ENCODE measurements around the gene FBXO17. TPM values are rescaled to one million over a fixed set of nuclear protein-coding genes. Genes with fewer than 3 reads are reported as not detected.

Gene FBXO17
- total RNA-seq (ENCODE audit: unreplicated experiment), result 16.0 TPM
- long read RNA-seq, transcript FBXO17-201 (6 exons, 2,386 nt), result major isoform, 5 of 8 reads
- long read RNA-seq, partial matches to known transcripts, result 0 of 8 reads
- long read RNA-seq, other reads (novel, unspliced or antisense), result 3 of 8 reads

- H3K27me3 Mint-ChIP-seq (ENCODE audit: unreplicated experiment), result peaks cover 3% of the 10 kb centered on the region
- peaks cover under 1% of the 10 kb centered on the region for H3K36me3 Mint-ChIP-seq (ENCODE audit: low read depth, unreplicated experiment)
- DNase-seq (ENCODE audit: low spot score), result peak; percentile 47
- peak within 1 kb of the TSS; percentile 94 for H3K4me3 Mint-ChIP-seq (ENCODE audit: unreplicated experiment)
- TF ChIP-seq CTCF (IDR thresholded peaks at IDR 0.05; ENCODE audit: unreplicated experiment), result no peak
- H3K9me3 Mint-ChIP-seq (ENCODE audit: unreplicated experiment), result peaks cover 1% of the 10 kb centered on the region
- H3K4me1 Mint-ChIP-seq (ENCODE audit: unreplicated experiment), result peaks cover 16% of the 10 kb centered on the region
- no peak within 1 kb of the TSS for H3K27ac Mint-ChIP-seq (ENCODE audit: unreplicated experiment)
These were observed at the start of gene FBXO17 for GRCh38 chr19:38975214-38975860. TSS of gene FBXO17 (minus strand) at chr19:38975742. CDS start at chr19:38950319, 25,423 bp downstream.

- DNase-seq (ENCODE audit: low spot score), result no peak
- H3K4me1 Mint-ChIP-seq (ENCODE audit: unreplicated experiment), result no peaks in the 10 kb centered on the region
- no peak overlapping the region for H3K27ac Mint-ChIP-seq (ENCODE audit: unreplicated experiment)
- H3K9me3 Mint-ChIP-seq (ENCODE audit: unreplicated experiment), result peaks cover 4% of the 10 kb centered on the region
- H3K4me3 Mint-ChIP-seq (ENCODE audit: unreplicated experiment), result no peak overlapping the region
- peaks cover 12% of the 10 kb centered on the region for H3K36me3 Mint-ChIP-seq (ENCODE audit: low read depth, unreplicated experiment)
- no peak for TF ChIP-seq CTCF (IDR thresholded peaks at IDR 0.05; ENCODE audit: unreplicated experiment)
- no peaks in the 10 kb centered on the region for H3K27me3 Mint-ChIP-seq (ENCODE audit: unreplicated experiment)
These were observed 49.5 kb upstream of the FBXO17 start for GRCh38 chr19:39024875-39025641.

- no peaks in the 10 kb centered on the region for H3K36me3 Mint-ChIP-seq (ENCODE audit: low read depth, unreplicated experiment)
- no peak for DNase-seq (ENCODE audit: low spot score)
- H3K27ac Mint-ChIP-seq (ENCODE audit: unreplicated experiment), result no peak overlapping the region
- H3K9me3 Mint-ChIP-seq (ENCODE audit: unreplicated experiment), result no peaks in the 10 kb centered on the region
- H3K27me3 Mint-ChIP-seq (ENCODE audit: unreplicated experiment), result no peaks in the 10 kb centered on the region
- no peak for TF ChIP-seq CTCF (IDR thresholded peaks at IDR 0.05; ENCODE audit: unreplicated experiment)
- H3K4me1 Mint-ChIP-seq (ENCODE audit: unreplicated experiment), result no peaks in the 10 kb centered on the region
- H3K4me3 Mint-ChIP-seq (ENCODE audit: unreplicated experiment), result no peak overlapping the region
These were observed 45.5 kb upstream of the FBXO17 start for GRCh38 chr19:39021063-39021462.

- no peak for DNase-seq (ENCODE audit: low spot score)
These were observed 42.1 kb upstream of the FBXO17 start for GRCh38 chr19:39017646-39018045.

More at GRCh38 chr19:39017646-39018045, 42.1 kb upstream of the FBXO17 start:
- Mint-ChIP-seq H3K4me3 (ENCODE audit: unreplicated experiment) (no peak overlapping the region), H3K4me1 (ENCODE audit: unreplicated experiment) (no peaks in the 10 kb centered on the region), H3K27me3 (ENCODE audit: unreplicated experiment) (peaks cover 2% of the 10 kb centered on the region), H3K36me3 (ENCODE audit: low read depth, unreplicated experiment) (no peaks in the 10 kb centered on the region), H3K9me3 (ENCODE audit: unreplicated experiment) (no peaks in the 10 kb centered on the region), H3K27ac (ENCODE audit: unreplicated experiment) (no peak overlapping the region)
- TF ChIP-seq CTCF (IDR thresholded peaks at IDR 0.05; ENCODE audit: unreplicated experiment), result no peak

Data from endothelial cell (in vitro differentiated cells).